ENCODE measurements around the gene CLDN9. TPM values are rescaled to one million over a fixed set of nuclear protein-coding genes. Genes with fewer than 3 reads are reported as not detected.
A peak's percentile ranks its signal among the peaks of the same experiment; 100 is the strongest.

The CLDN9 gene
- total RNA-seq, 1 donor from 2014 or later, result 0.48 TPM

GRCh38 chr16:2981899-2982250 is 30.8 kb upstream of the CLDN9 start:
- H3K4me1 Mint-ChIP-seq (ENCODE audit: low read depth, unreplicated experiment), result peaks cover 3% of the 10 kb centered on the region
- Histone ChIP-seq H3K9ac (ENCODE audit: low read length) (no peak overlapping the region), H3K4me2 (ENCODE audit: low read length) (no peak overlapping the region), H2AFZ (ENCODE audit: low read depth, low read length) (no peak overlapping the region), H3K4me3 (ENCODE audit: insufficient read depth, low read depth, low read length) (no peak overlapping the region), H3K27ac (ENCODE audit: low read depth, low read length) (no peak overlapping the region), H4K20me1 (ENCODE audit: insufficient read depth, low read length) (no peaks in the 10 kb centered on the region), H3K36me3 (ENCODE audit: insufficient read depth, low read length) (no peaks in the 10 kb centered on the region), H3K9me3 (ENCODE audit: insufficient read depth, low read depth, low read length) (no peaks in the 10 kb centered on the region), H3K27me3 (ENCODE audit: insufficient read depth, low read length) (no peaks in the 10 kb centered on the region), H3K4me1 (ENCODE audit: insufficient read depth, low read length) (peaks cover 17% of the 10 kb centered on the region), H3K79me2 (ENCODE audit: insufficient read depth, low read length) (peaks cover 6% of the 10 kb centered on the region)
- peaks cover 14% of the 10 kb centered on the region for H3K27me3 Mint-ChIP-seq (ENCODE audit: low read depth, unreplicated experiment)
- TF ChIP-seq CTCF (IDR thresholded peaks at IDR 0.05; ENCODE audit: insufficient read depth, low read depth, low read length) (no peak), EZH2 (IDR thresholded peaks at IDR 0.05; ENCODE audit: insufficient read depth, low read length) (no peak)
- no peak for DNase-seq (ENCODE audit: low read depth)
- H3K9me3 Mint-ChIP-seq (ENCODE audit: unreplicated experiment), result no peaks in the 10 kb centered on the region
- no peaks in the 10 kb centered on the region for H3K36me3 Mint-ChIP-seq (ENCODE audit: low read depth, unreplicated experiment)
- FAIRE-seq, result no peak
- no peak overlapping the region for H3K27ac Mint-ChIP-seq (ENCODE audit: unreplicated experiment)
- H3K4me3 Mint-ChIP-seq (ENCODE audit: unreplicated experiment), result peak overlapping the region; percentile 83

- TF ChIP-seq EZH2 (IDR thresholded peaks at IDR 0.05; ENCODE audit: insufficient read depth, low read length) (no peak), CTCF (IDR thresholded peaks at IDR 0.05; ENCODE audit: insufficient read depth, low read depth, low read length) (no peak)
- Histone ChIP-seq H3K27me3 (ENCODE audit: insufficient read depth, low read length) (no peaks in the 10 kb centered on the region), H4K20me1 (ENCODE audit: insufficient read depth, low read length) (no peaks in the 10 kb centered on the region), H3K4me2 (ENCODE audit: low read length) (no peak overlapping the region), H3K36me3 (ENCODE audit: insufficient read depth, low read length) (no peaks in the 10 kb centered on the region), H3K4me3 (ENCODE audit: insufficient read depth, low read depth, low read length) (no peak overlapping the region), H2AFZ (ENCODE audit: low read depth, low read length) (no peak overlapping the region), H3K79me2 (ENCODE audit: insufficient read depth, low read length) (peaks cover 6% of the 10 kb centered on the region), H3K27ac (ENCODE audit: low read depth, low read length) (no peak overlapping the region), H3K4me1 (ENCODE audit: insufficient read depth, low read length) (peaks cover 17% of the 10 kb centered on the region), H3K9ac (ENCODE audit: low read length) (no peak overlapping the region), H3K9me3 (ENCODE audit: insufficient read depth, low read depth, low read length) (no peaks in the 10 kb centered on the region)
- Mint-ChIP-seq H3K27ac (ENCODE audit: unreplicated experiment) (peak overlapping the region; percentile 18), H3K9me3 (ENCODE audit: unreplicated experiment) (no peaks in the 10 kb centered on the region), H3K4me1 (ENCODE audit: low read depth, unreplicated experiment) (peaks cover 3% of the 10 kb centered on the region), H3K36me3 (ENCODE audit: low read depth, unreplicated experiment) (no peaks in the 10 kb centered on the region), H3K4me3 (ENCODE audit: unreplicated experiment) (peak overlapping the region; percentile 60), H3K27me3 (ENCODE audit: low read depth, unreplicated experiment) (peaks cover 13% of the 10 kb centered on the region)
- no peak for DNase-seq (ENCODE audit: low read depth)
- no peak for FAIRE-seq
Observed at GRCh38 chr16:2982402-2982801, 30.3 kb upstream of the CLDN9 start.

GRCh38 chr16:2983706-2984136 is 29.0 kb upstream of the CLDN9 start:
- peak overlapping the region; percentile 9 for H3K9ac ChIP-seq (ENCODE audit: low read length)
- H3K4me1 ChIP-seq (ENCODE audit: insufficient read depth, low read length), result peaks cover 17% of the 10 kb centered on the region
- Mint-ChIP-seq H3K27me3 (ENCODE audit: low read depth, unreplicated experiment) (peaks cover 10% of the 10 kb centered on the region), H3K4me3 (ENCODE audit: unreplicated experiment) (peak overlapping the region; percentile 40), H3K27ac (ENCODE audit: unreplicated experiment) (no peak overlapping the region), H3K9me3 (ENCODE audit: unreplicated experiment) (no peaks in the 10 kb centered on the region), H3K4me1 (ENCODE audit: low read depth, unreplicated experiment) (peaks cover 3% of the 10 kb centered on the region), H3K36me3 (ENCODE audit: low read depth, unreplicated experiment) (no peaks in the 10 kb centered on the region)
- DNase-seq (ENCODE audit: low read depth) (peak; percentile 50), FAIRE-seq (no peak)
- H3K4me3 ChIP-seq (ENCODE audit: insufficient read depth, low read depth, low read length), result no peak overlapping the region
- TF ChIP-seq CTCF (IDR thresholded peaks at IDR 0.05; ENCODE audit: insufficient read depth, low read depth, low read length) (peak; percentile 61), EZH2 (IDR thresholded peaks at IDR 0.05; ENCODE audit: insufficient read depth, low read length) (no peak)
- H3K79me2 ChIP-seq (ENCODE audit: insufficient read depth, low read length), result peaks cover 6% of the 10 kb centered on the region
- peak overlapping the region; percentile 73 for H2AFZ ChIP-seq (ENCODE audit: low read depth, low read length)
- H3K4me2 ChIP-seq (ENCODE audit: low read length), result peak overlapping the region; percentile 69
- H3K9me3 ChIP-seq (ENCODE audit: insufficient read depth, low read depth, low read length), result no peaks in the 10 kb centered on the region
- H4K20me1 ChIP-seq (ENCODE audit: insufficient read depth, low read length), result no peaks in the 10 kb centered on the region
- no peaks in the 10 kb centered on the region for H3K36me3 ChIP-seq (ENCODE audit: insufficient read depth, low read length)
- H3K27ac ChIP-seq (ENCODE audit: low read depth, low read length), result no peak overlapping the region
- no peaks in the 10 kb centered on the region for H3K27me3 ChIP-seq (ENCODE audit: insufficient read depth, low read length)

Data from astrocyte (in vitro differentiated cells and primary cell).